ENCODE results near the gene RASL10A.
"Not testable (repeated sequence)": the region's sequence is repeated elsewhere in the genome, so short reads cannot be mapped to it uniquely, and the experiment has no call there.

Gene RASL10A, protein sequence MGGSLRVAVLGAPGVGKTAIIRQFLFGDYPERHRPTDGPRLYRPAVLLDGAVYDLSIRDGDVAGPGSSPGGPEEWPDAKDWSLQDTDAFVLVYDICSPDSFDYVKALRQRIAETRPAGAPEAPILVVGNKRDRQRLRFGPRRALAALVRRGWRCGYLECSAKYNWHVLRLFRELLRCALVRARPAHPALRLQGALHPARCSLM

DNA sequence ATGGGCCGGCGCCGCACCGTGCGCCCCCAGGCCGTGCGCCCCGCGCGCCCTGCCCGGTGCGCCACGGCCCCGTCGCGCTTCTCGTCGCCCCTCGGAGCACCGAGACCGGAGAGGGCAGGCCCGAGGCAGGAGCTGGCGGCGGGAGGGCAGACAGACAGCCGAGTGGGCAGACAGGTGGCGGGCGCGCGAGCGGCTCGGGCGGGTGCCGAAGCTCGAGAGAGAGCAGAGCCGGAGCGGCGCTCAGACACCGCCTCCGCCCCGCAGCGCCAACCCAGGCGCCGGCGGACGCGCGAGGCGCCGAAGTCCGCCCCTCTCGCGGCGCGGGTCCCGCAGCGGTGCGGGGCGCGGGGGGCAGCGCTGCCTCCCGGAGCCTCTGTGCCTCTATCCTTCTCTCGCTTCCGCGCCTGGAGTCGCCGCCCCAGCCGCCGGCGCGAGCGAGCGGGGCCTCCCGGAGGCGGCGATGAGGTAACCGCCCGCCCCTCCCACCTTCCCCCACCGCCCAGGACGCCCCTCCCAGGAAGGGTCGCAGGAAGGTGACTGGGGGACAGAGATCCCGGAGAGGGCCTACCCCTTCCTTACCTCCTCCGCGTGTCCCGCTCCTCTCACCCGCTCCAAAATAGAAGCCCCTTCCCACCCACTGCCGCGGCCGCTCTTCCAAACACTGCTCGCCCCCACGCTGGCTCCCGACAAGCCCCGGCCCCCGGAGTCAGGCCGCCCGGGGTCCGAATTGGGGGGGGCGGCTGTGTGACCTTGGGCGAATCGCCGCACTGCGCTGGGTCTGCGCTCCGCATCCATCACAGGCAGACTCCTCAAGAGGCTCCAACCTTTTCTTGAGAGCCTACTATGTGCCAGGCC is at the start of gene RASL10A:
TSS of gene RASL10A (minus strand) at position 412 of the 855 bp plus-strand sequence. CDS start 451 bp downstream, outside the sequence.
- no peak for DNase-seq

DNA sequence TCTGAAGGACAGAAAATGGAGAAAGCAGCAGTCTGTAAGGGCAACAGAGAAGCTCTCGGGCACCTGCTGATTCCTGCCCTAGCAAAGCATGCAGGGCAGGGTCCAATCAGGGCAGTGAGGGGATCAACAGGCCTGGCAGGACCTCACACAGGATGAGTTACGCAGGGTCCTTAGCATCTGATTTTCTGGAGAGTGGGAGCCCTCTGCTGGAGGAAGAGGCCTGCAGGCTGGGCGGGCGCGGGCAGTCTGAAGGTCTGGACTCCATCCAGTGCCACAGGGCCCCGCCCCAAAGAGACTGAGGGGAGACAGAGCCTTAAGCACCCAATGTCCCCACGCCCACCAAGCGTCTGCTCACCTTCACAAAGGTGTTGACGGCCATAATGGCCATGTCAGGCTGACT is 44.0 kb upstream of the RASL10A start:
- DNase-seq: no peak

DNA sequence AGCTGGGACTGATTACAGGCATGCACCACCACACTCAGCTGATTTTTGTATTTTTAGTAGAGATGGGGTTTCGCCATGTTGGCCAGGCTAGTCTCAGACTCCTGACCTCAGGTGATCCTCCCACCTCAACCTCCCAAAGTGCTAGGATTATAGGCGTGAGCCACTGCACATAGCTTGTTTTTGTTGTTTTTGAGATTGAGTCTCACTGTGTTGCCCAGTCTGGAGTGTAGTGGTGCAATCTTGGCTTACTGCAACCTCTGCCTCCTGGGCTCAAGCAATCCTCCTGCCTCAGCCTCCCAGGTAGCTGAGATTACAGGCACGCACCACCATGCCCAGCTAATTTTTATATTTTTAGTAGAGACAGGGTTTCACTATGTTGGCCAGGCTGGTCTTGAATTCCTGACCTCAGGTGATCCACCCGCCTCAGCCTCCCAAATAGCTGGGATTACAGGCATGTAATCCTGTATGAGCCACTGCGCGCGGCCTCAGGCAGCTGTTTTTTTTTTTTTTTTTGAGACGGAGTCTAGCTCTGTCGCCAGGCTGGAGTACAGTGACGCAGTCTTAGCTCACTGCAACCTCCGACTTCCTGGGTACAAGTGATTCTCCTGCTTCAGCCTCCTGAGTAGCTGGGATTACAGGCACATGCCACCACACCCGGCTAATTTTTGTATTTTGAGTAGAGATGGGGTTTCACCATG is 41.8 kb upstream of the RASL10A start:
- not testable (repeated sequence) for DNase-seq

DNA sequence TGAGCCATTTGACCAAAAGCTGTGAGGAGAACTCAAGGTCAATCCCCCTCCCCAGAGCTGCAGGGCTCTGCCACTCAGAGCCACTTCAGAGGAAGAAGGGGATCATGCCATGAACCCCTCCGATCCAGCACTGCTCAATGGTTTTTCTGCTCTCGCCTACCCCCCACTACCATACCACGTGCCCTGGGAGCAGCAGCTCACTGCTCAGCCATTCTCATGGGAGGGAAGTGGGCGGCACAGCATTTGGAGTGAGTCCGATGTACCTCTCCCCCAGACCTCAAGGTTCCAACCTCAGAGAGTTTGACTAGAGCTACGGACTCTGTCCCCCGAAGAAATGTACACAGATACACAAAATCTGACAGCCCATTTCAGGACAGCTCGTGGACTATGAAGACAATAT is 38.4 kb upstream of the RASL10A start:
- DNase-seq: no peak

DNA sequence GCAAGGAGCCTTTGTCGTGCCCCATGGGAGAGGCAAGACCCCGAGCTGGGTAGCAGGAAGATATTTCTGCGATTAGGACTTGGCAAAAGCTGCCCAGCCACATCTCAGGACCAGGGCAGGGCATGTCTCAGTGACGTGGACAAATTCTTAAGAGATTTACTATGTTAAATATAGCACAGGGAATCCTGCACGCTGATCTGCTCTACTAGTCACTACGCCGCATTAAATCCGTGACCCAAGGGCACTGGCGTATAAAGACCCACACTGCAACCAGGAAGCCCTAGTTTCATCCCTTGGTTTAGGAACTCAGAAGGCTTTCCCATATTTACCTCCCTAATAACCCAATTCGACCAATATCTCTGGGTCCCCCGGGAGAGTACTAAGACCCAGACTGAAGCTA is 37.8 kb upstream of the RASL10A start:
- no peak for DNase-seq

DNA sequence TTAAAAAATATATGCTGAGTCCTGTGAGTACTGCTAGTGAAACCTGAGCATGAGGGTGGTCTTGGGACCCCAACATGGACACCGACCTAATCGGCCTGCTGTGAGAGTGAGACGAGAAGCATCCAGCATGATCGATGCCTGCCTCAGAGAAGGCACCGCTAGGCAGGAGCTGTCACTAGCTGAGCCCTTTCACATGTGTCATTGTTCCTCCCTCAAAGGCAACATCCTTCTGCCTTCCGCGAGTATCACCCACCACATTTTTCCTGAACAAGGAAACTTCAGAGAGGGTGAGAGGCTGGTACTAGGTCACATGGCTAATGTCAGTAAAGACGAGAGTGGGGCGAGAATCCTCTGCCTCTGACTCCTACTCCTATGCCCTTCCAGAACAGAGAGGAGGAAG is 37.3 kb upstream of the RASL10A start:
- DNase-seq: no peak

DNA sequence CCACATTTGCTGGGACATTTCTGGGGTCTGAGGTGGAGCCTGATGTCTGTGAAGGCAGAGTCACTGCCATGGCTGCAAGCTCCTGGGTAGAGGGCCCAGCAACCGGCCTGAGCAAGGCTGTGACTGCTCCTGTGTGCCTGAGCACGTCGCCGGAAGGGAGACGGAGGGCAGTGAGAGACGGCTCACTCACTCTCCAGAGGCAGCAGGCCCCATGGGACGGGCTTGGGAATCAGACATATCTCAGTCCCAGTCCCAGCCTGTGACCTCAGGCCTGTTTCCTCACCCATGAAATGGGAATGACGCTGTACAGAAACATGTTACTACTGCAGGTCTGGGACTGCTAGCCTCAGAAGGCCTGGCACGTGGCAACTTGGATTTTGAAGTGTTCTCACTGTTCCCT is 36.4 kb upstream of the RASL10A start:
- no peak for DNase-seq

DNA sequence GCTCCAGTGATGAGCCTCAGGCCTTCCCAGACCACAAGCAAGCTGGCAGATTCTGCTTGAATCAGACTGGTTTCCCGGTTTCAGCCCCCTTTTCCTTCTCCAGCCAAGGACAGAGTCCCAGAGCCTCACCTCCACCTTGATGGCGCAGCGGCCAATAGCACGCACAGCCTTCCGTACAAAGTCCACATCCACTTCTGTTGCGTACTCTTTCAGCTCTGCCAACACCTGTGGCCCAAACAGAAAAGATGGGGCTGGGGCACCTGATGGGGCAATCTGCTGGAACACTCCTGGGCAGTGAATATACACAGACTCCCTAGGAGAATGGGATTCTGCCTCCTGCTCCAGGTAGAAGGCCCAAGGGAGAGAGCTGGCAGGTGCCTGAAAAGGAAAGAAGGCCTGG is 35.5 kb upstream of the RASL10A start:
- DNase-seq: no peak

DNA sequence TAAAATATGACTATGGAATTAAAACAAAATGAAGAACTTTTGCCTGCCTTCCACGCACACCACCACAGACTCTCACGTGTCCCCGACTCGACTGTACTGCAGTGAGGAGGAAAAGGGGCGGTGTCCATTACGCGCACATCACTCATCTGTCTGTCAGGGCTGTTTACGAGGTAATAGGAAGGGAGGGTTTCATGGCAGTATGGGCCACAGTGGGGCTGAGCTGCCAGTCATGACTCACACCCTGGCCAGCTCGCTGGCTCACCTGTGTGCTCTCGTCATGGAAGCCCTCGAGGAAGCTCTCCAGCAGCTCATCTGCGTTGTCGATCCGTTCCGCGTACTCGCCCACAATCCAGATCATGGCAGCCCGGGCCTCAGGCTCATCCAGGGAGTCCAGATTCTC is 33.5 kb upstream of the RASL10A start:
- DNase-seq: no peak

DNA sequence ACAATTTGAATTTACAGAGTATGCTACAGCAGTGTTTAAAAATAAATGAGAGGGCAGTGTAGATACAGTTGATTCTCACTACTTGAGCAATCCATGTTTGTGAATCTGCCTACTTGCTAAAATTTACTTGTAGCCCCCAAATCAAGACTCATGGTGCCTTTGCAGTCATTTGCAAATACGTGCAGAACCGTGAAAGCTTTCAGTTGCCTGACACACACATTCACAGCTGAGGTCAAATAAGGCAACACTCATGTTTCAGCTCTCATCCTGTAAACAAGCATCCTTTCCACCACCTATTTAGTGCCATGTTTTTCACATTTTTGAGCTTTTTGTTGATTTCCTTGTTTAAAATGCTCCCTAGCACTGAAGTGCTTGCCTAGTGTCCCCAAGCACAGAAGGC is 32.5 kb upstream of the RASL10A start:
- no peak for DNase-seq

DNA sequence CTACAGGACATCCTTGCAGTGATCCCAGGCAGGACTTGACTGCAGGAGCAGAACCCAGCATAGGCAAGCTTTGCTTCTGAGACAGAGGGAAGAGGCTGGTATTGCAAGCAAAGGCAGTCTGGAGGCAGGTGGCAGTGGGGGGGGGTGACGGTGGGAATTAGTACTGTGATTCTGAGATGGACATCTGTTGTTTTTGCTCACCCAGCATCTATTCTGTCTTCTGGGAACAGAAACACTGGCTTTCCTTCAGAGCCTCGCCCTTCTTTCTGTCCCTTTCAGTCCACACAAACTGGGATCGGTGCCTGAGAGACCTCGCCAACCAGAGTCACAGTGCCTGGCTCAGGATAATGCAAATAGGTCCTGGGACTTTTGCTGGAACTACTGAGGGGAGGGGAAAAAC is 31.2 kb upstream of the RASL10A start:
- DNase-seq: no peak

DNA sequence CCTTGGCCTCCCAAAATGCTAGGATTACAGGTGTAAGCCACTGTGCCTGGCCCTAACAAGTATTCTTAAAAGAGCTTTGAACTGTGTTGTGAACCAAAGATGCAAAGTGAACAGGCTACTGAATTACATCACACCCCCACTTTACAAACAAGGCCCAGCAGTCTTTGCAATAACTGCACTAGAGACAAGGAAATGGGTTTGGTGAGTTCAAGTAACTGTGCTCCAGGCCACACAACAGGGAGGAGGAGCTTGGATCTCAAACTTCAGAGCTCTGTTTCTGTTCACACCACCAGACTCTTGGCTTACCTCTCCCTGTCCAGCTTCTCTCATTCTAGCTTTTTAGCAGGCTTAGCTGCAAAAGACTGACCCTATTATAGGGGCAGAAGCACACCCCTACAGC is 30.4 kb upstream of the RASL10A start:
- DNase-seq: no peak

DNA sequence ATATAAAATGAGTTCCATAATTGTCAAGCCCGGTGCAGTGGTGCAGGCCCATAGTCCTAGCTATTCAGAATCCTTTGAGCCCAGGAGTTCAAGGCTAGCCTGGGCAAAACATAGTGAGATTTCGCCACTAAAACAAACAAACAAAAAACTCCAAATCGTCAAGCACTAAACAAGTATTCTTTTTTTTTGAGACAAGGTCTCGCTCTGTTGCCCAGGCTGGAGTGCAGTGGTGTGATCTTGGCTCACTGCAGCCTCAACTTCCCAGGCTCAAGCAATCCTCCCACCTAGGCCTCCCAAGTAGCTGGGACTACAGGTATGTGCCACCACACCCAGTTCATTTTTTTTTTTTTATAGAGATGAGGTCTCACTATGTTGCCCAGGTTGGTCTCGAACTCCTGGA is 29.4 kb upstream of the RASL10A start:
- not testable (repeated sequence) for DNase-seq

DNA sequence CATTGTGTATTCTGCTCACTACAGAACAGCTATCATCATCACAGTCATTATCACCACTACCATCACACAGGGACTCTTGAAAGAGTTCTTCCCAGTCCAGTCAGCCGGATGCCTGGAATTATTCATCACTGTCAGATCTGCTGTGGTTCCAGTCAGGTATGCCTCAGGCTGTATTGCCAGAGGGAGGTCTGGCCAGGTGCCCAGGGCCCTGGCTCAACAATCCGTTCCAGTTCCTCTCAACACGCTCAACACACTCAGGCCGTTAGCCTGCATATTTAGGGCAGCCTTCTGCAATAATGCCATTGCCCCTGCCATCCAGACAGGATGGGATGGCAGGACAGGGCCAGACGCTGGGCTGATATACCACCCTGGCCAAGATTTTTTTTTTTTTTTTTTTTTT is 28.6 kb upstream of the RASL10A start:
- DNase-seq: no peak

DNA sequence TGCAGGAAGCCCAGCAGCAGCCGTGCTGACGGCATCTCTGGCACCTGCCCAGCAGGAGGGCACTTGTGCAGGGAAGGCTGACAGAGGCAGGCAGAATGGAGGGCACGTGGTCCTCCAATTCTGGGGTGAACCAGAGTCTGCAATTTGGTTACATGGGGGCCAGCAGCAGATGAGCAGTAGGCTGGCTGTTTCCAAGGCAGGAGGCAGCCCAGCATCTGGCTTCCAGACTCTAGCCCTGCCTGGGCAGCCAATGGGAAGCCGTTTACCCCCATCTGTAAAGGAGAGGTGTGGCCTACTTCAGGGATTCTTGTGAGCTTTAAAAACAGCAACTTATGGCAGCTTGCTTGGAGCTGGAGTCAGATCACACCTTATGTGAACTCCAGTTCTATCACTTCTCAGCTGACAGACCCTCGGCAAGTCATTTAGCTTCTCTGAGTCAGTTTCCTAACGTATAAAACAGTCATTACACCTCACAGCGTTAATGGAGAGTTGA is 27.9 kb upstream of the RASL10A start:
- no peak for DNase-seq

DNA sequence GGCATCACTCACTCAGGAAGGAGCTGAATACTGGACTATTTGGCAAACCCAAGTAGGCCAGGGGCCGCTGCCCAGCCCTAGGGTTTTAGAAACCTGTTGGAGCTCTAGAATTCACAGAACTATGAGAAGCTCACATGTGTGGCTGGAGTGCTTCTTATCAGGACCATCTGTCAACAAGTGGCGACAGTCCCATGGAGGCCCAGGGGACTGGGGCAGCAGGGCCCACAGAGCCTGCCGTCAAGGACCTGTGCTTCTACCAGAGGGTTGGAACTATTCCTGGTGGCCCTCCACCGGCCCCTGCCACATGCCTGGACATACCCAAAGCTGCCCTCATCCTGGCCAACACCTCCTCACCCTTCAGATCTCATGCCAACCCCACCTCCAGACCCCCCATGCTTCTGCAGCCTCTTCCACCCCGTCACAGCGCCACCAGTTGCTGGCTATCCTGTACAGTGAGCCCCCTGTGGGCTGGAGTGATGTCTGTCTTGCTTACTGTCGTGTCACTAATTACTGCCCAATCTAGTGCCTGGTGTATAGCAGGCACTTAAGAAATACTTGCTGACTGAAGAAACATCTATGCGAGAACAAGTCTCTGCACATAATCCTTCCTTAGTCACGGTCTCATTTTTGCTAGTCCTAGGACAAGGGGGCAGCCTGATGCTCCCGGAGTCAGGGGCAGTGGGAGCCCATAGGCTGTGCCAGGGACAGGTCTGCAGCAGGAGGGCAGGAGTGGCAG is 27.2 kb upstream of the RASL10A start:
- no peak for DNase-seq

DNA sequence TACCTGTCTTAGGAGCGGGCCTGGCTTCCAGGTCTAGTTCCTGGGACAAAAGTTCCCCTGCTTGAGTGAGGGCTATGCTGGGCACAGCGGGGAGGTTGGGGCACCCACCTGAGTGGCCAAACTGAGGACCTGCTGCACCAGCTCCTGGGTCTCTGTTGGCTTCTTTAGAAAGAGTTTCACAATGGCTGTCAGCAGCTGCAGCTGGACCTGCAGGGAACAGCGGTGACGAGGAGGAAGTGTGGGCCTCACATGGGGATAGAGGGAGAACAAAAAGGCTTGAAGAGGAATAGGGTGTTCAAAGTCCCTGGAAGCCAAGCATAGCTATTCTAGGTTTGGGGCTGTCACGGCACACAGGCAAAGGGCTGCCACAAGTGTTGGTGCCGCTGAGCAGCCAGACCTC is 26.7 kb upstream of the RASL10A start:
- no peak for DNase-seq

DNA sequence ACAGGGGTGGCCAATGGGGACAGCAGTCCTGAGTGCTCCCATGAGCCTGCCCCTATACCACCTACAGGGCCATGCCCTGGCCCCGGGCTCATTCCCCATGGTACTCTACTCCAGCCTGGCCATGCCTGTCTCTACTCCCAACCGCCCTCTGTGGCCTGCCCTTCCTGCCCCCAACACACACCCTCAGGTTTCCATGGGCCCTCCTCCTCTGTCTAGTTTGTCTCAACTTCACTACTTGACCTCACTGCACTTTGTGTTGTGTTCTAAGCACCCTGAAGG is 26.3 kb upstream of the RASL10A start:
- DNase-seq: no peak

DNA sequence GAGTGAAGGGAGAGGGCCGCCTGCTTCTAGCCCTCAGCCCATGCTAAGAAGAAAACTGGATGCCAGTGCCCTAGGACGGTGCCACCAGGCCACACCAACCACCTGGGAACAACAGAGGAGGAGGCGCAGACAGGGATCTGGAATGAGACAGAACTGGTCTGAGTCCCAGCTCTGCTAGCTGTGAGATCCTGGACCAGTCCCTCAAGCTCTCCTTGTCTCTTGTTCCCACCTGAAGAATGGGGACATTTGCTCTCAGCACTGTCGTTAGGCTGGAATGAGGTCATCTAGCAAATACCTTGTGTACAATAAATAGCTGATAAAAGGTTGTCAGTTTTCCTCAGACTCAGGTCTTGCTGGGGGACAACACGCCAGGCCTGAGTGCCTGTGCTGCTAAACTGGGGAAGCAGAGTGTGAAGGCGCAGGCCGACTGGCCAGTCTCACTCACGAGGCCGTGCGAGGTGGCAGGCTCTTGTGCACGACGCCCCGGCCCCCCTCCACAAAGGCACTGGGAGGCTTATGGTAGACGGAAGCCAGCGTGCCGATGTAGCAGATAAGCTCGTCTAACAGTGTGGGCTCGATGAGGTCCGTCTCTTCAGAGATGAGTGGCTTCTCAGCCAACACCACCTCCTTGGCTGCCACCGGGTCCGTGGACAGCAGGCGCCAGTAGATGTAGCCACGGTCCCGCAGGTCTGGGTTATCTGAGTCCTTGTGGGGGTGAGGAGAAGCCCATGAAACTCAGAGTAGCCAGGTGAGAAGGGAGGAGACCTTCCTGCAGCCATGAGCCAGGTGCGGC is 25.8 kb upstream of the RASL10A start:
- no peak for DNase-seq

DNA sequence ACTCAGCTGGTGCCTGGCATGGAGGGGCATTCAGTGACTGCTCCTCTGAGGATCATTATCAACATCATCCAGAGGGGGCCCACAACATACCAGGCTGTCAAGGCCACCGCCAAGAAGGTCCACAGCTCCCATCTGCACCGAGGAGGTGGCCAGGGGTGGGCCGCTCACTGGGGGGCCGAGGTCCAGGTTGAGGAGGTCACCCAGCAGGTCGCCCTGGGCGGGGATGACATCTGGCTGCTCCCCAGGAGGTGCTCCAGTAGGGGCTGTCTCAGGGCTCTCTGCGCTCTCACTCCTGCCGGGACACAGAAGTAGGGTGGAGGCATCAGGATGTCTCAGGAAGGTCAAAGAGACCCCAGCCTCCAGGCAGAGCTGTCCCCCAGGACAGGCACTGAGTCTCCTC is 25.1 kb upstream of the RASL10A start:
- DNase-seq: no peak

DNA sequence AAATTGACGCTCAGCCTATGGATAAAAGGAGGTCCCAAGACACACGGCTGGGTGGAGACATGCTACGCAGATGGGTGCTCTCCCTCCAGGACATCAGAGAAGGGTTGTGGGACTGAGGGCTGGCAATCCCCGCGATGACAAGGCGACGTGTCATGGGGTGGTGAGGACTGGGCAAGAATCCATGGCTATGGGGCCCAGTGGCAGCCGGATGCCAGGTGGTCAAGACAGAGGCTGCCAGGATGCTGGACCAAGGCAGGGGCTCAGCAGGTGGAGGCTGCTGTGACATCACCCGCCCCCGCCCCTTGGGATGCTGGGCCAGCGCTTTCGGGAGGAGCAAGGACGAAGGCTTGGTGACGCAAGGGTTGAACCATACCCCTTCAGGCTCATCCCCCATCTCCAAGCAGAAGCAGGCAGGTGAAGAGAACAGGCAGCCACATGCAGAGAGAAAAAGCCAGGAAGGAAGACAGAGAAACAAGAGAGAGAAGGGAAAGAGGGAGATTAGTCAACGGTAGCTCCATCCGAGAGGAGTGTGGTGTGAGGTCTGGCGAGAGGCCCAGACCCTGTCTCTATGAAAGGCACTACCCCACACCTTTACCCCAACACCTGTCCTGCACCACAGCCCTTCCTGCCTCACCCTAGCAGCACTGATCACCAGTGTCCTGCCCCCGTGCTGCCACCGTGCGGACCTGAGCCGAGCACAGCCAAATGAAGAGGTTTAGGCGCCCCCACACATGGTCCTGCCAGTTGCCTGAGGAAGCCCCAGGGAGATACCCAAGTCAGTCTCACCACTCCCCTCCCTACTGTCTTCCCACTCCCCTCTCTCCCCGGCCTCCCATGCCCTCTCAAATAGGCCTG is 24.1 kb upstream of the RASL10A start:
- DNase-seq: no peak

DNA sequence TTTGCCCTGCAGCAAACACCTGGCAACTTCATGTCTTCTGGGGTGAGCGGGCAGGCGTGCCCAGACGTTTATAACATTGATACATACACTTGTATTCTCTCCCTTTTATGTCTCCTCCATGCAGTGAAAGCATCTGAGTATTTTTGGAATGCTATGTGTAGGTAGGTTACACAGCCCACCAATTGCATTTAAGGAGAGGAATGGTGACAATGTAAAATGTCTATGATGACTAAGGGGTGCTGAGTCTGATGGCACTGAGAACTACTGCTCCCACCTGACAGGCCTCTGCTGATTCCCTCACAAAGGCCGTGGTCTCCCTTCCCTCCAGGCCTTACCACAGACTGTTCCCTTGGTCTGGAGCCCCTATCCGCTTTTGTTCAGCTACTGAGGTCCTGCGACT is 22.9 kb upstream of the RASL10A start:
- no peak for DNase-seq

Data from suppressor macrophage treated with lipopolysaccharide for 4 hours (primary cell).